HG03159 (cell line): ENCODE results near the gene PPAN.

Experiments used
- ATAC-seq: cut with Tn5 transposase; IDR thresholded peaks from one replicate; pipeline ENCODE4 v1.9.1; 2021; ENCODE audit warnings: mild to moderate bottlenecking, moderate library complexity; ENCODE audit not compliant: unreplicated experiment

Gene PPAN

GRCh38 chr19:10137751-10138682 is 31.9 kb downstream of the PPAN start:
- ATAC-seq = no peak

- no peak for ATAC-seq
Measured at GRCh38 chr19:10138879-10139795, 33.0 kb downstream of the PPAN start.

- no peak for ATAC-seq
Measured at GRCh38 chr19:10139952-10140351, 33.8 kb downstream of the PPAN start.

GRCh38 chr19:10141479-10141878 is 35.3 kb downstream of the PPAN start:
- no peak for ATAC-seq

GRCh38 chr19:10141973-10142372 is 35.8 kb downstream of the PPAN start:
- no peak for ATAC-seq

- no peak for ATAC-seq
Measured at GRCh38 chr19:10142701-10143375, 36.7 kb downstream of the PPAN start.

- no peak for ATAC-seq
Measured at GRCh38 chr19:10143681-10144080, 37.5 kb downstream of the PPAN start.

GRCh38 chr19:10144361-10144760 is 38.2 kb downstream of the PPAN start:
- no peak for ATAC-seq

GRCh38 chr19:10145031-10145430 is 38.9 kb downstream of the PPAN start:
- ATAC-seq = no peak

- ATAC-seq = no peak
Measured at GRCh38 chr19:10146142-10146541, 40.0 kb downstream of the PPAN start.

GRCh38 chr19:10149427-10149826 is 43.3 kb downstream of the PPAN start:
- no peak for ATAC-seq

- ATAC-seq = no peak
Measured at GRCh38 chr19:10151521-10151920, 45.4 kb downstream of the PPAN start.

- no peak for ATAC-seq
Measured at GRCh38 chr19:10152100-10152499, 45.9 kb downstream of the PPAN start.

GRCh38 chr19:10155839-10156238 is 49.7 kb downstream of the PPAN start:
- ATAC-seq = no peak

- ATAC-seq = no peak
Measured at GRCh38 chr19:10158071-10158470, 51.9 kb downstream of the PPAN start.

GRCh38 chr19:10158485-10158884 is 52.3 kb downstream of the PPAN start:
- ATAC-seq = no peak

- no peak for ATAC-seq
Measured at GRCh38 chr19:10159610-10160009, 53.4 kb downstream of the PPAN start.
